Ascending aorta (tissue), 2 donors: ENCODE data around the gene MAPK4. TPM values are rescaled to one million over a fixed set of nuclear protein-coding genes. Genes with fewer than 3 reads are reported as not detected.

Experiments
- DNase-seq, 2 donors: peaks; one replicate each; pipeline ENCODE4 v3.0.0-alpha.2; 2019; ENCODE audit warnings: low spot score in 2 of 2
- H3K27ac ChIP-seq, 2 donors: fragments of 200-600 bp; sonication (generic); one replicate each; pipeline ENCODE4 v1.5.1; 2016 to 2017; ENCODE audit warnings: mild to moderate bottlenecking in 1 of 2
- H3K27me3 ChIP-seq: fragments of 200-600 bp; sonication (generic); one replicate; pipeline ENCODE4 v1.5.1; 2017
- H3K36me3 ChIP-seq, 2 donors: fragments of 200-600 bp; sonication (generic); one replicate each; pipeline ENCODE4 v1.5.1; 2016
- H3K4me1 ChIP-seq, 2 donors: fragments of 200-600 bp; sonication (generic); one replicate each; pipeline ENCODE4 v1.5.1; 2016 to 2017; ENCODE audit warnings: mild to moderate bottlenecking in 1 of 2
- H3K4me3 ChIP-seq, 2 donors: fragments of 200-600 bp; sonication (generic); one replicate each; pipeline ENCODE4 v1.5.1; 2016 to 2017; ENCODE audit warnings: mild to moderate bottlenecking in 1 of 2
- H3K9me3 ChIP-seq, 2 donors: fragments of 200-600 bp; sonication (generic); one replicate each; pipeline ENCODE4 v1.5.1; 2016
- CTCF ChIP-seq, 3 experiments: fragments of 200-600 bp in 2 of 3; fragments of 450-650 bp in 1 of 3; sonication (generic) in 2 of 3; IDR thresholded peaks; one replicate each; pipeline ENCODE4 v1.5.1; 2016 to 2019; ENCODE audit warnings: antibody characterized with exemption in 3 of 3, mild to moderate bottlenecking in 1 of 3, moderate library complexity in 1 of 3
- intact Hi-C: fragments of 100-400 bp; cut with DNase I; formaldehyde crosslinking; loops from one replicate; pipeline ENCODE4 v1.15.1; 2023
- total RNA-seq: library from RNA; depleted of rRNA; stranded (reverse); fragments of >200 nt; gene quantifications from one replicate; pipeline ENCODE4 v1.1.0, GENCODE V29; 2016

MAPK4 gene
- total RNA-seq, 1 donor from 2014 or later = 1.2 TPM

GRCh38 chr18:50744253-50744652, 184.4 kb downstream of the MAPK4 start:
- no peak overlapping the region for H3K27ac ChIP-seq
- DNase-seq = no peak
- H3K4me1 ChIP-seq = no peaks in the 10 kb centered on the region
- no peak for TF ChIP-seq CTCF (IDR thresholded peaks at IDR 0.05)
- H3K36me3 ChIP-seq = no peaks in the 10 kb centered on the region
- H3K4me3 ChIP-seq = no peak overlapping the region
- H3K27me3 ChIP-seq = no peaks in the 10 kb centered on the region
- intact Hi-C loops = no loop called here
- H3K9me3 ChIP-seq = no peaks in the 10 kb centered on the region

- no peak for DNase-seq
- intact Hi-C loops = no loop called here
Observed at GRCh38 chr18:50745945-50746344, 186.1 kb downstream of the MAPK4 start.

GRCh38 chr18:50747849-50748242, 188.0 kb downstream of the MAPK4 start:
- DNase-seq = no peak
- Histone ChIP-seq H3K4me1 (no peaks in the 10 kb centered on the region), H3K9me3 (no peaks in the 10 kb centered on the region), H3K36me3 (no peaks in the 10 kb centered on the region), H3K27ac (no peak overlapping the region), H3K4me3 (no peak overlapping the region), H3K27me3 (no peaks in the 10 kb centered on the region)
- TF ChIP-seq CTCF (IDR thresholded peaks at IDR 0.05) = no peak
- intact Hi-C loops = no loop called here

More at GRCh38 chr18:50745945-50746344, 186.1 kb downstream of the MAPK4 start:
- H3K4me1 ChIP-seq = no peaks in the 10 kb centered on the region
- no peaks in the 10 kb centered on the region for H3K9me3 ChIP-seq
- H3K4me3 ChIP-seq = no peak overlapping the region
- no peak for TF ChIP-seq CTCF (IDR thresholded peaks at IDR 0.05)
- no peaks in the 10 kb centered on the region for H3K27me3 ChIP-seq
- H3K36me3 ChIP-seq = no peaks in the 10 kb centered on the region
- no peak overlapping the region for H3K27ac ChIP-seq

- no peak overlapping the region for H3K27ac ChIP-seq
- no peaks in the 10 kb centered on the region for H3K27me3 ChIP-seq
- no peak overlapping the region for H3K4me3 ChIP-seq
- H3K9me3 ChIP-seq = no peaks in the 10 kb centered on the region
- no peak for TF ChIP-seq CTCF (IDR thresholded peaks at IDR 0.05)
- no peaks in the 10 kb centered on the region for H3K4me1 ChIP-seq
- DNase-seq = no peak
- intact Hi-C loops = no loop called here
- no peaks in the 10 kb centered on the region for H3K36me3 ChIP-seq
Observed at GRCh38 chr18:50748243-50749229, 188.6 kb downstream of the MAPK4 start.

GRCh38 chr18:50749421-50749820, 189.5 kb downstream of the MAPK4 start:
- Histone ChIP-seq H3K36me3 (no peaks in the 10 kb centered on the region), H3K4me3 (no peak overlapping the region), H3K27me3 (no peaks in the 10 kb centered on the region), H3K9me3 (no peaks in the 10 kb centered on the region), H3K4me1 (no peaks in the 10 kb centered on the region), H3K27ac (no peak overlapping the region)
- DNase-seq = no peak
- intact Hi-C loops = no loop called here
- TF ChIP-seq CTCF (IDR thresholded peaks at IDR 0.05) = no peak
